NCI-H2107 (cell line): ENCODE data around the gene HACD1.
"Not testable (repeated sequence)": the region's sequence is repeated elsewhere in the genome, so short reads cannot be mapped to it uniquely, and the experiment has no call there.

Experiments
- DNase-seq: peaks from one replicate; lab custom pipeline; 2025; lab: John Stamatoyannopoulos, UW

The HACD1 gene

DNA sequence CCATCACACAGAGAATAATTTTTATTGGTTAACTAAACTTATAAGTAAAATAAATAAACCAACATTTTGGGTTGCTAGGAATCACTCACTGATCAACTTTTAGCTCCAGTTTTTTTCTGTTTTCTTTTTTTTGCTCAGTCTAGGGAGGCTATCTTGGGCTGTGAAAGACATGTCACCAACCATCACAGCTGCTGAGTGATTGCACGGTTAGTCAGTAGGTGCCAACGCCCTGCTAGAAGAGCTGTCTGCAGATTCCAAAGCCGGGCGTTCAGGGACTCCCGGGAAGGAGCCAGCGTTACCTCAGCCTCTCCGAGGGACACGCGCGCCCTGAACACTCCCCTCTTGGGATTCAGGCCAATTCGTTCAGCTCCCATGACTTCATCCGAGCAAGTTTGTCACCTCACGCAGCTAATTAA is 26.2 kb upstream of the HACD1 start:
- no peak for DNase-seq

DNA sequence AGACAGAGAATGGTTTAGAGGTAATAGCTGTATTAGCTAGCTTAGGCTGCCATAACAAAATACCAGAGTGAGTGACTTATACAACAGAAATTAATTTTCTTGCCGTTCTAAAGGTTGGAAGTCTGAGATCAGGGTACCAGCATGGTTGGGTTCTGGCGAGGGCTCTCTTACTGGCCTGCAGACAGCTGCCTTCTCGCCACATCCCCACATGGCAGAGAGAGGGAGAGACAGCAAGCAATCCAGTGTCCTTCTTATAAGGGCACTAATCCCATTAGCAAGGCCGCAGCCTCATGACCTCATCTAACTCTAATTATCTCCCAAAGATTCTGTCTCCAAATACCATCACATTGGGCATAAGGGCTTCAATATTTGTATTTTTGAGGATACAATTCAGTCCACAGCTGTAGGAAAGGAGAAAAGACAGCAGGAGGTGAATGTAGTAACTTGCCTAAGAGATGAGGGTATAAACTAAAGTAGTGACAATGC is 23.2 kb upstream of the HACD1 start:
- DNase-seq: no peak

DNA sequence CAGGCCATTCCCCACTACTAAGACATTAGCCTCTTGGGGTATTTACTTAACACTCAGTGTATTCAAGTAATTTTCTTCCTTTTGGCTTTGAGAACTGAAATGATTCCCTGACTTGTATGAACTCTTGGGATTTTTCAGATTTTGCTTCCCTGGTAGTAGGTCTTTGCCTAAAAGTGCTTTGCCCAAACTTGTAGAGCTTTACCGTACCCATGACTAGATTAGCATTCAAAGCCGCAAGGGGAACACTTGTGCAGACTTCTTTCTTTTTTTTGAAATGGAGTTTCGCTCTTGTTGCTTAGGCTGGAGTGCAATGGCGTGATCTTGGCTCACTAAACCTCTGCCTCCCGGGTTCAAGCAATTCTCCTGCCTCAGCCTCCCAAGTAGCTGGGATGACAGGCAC is 20.7 kb upstream of the HACD1 start:
- DNase-seq: no peak

DNA sequence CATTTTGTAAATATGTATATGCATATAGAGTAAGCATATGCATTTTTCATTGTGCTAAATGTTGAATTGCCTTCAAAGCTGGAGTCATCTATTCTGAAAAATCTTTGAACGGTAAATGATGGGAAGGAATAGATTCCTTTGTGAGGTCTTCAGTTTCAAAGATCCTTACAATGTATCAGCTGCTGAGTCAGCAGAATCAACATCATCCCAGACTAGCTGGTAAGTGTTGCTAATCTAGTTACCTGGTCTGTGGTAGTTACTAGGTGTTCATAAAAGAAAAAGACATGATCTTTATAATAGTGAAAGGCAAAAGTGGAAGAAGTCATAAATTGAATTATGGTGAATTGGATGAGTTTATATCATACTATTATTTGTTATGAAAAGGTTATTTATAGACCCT is 16.2 kb upstream of the HACD1 start:
- DNase-seq: no peak

DNA sequence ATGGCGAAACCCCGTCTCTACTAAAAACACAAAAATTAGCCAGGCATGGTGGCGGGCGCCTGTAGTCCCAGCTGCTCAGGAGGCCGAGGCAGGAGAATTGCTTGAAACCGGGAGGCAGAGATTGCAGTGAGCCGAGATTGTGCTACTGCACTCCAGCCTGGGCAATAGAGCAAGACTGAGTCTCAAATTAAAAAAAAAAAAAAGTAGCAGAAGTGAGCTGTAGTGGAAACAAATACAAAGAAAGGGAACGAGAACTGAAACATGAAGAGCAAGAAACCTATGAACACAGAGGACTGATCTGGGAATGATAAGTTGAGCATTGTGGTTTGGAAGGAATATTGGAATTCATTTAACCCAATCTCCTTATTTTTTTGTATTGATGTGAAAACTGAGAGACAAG is 15.4 kb upstream of the HACD1 start:
- not testable (repeated sequence) for DNase-seq

DNA sequence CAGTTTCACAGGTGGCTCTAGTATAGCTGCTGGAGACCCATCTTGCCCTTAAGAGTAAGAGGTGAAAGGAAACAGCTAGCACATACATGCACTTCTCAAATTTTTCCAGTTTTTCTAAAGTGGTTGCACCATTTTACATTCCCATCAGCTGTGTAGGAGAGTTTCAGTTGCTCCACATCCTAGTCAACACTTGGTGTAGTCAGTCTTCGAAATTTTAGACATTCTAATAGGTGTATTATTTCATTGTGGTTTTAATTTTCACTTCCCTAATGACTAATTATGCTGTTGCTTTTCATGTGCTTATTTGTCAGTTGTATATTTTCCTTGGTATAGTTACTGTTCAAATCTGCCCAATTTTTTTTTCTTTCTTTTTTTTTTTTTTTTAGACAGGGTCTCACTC is 9.5 kb upstream of the HACD1 start:
- DNase-seq: no peak

DNA sequence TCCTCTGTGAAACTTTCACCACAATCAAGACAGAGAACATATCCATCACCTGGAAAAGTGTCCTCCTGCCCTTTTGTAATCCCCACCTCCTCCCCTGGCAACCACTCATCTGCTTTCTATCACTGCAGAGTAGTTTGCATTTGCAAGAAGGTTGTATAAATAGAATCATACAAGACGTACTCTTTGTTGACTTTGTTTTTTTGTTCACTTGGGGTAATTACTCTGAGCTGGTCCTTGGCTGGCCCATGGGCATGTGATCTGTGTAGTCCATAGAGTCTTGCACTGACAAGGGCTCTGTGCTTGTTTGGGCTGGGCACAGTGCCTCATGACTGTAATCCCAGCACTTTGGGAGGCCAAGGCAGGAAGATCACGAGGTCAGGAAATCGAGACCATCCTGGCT is 7.8 kb upstream of the HACD1 start:
- DNase-seq: no peak

DNA sequence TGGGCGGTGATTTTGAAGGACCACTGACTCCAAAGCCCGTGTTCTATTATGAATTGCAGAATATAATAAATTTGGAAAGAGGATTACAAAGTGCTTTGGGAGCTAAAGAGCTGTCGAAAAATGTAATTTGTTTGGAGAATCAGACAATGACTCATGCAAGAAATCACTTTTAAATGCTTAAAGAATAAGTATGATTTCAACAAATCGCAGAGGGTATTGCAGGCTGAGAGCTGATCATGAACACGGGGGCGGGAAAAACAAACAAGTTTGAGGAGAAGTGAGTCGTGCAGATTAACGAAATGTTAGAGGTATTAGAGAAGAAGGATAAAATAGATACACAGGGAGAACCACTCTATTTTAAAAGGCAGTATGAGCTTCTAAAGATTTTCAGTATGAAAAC is 4.9 kb upstream of the HACD1 start:
- no peak for DNase-seq

DNA sequence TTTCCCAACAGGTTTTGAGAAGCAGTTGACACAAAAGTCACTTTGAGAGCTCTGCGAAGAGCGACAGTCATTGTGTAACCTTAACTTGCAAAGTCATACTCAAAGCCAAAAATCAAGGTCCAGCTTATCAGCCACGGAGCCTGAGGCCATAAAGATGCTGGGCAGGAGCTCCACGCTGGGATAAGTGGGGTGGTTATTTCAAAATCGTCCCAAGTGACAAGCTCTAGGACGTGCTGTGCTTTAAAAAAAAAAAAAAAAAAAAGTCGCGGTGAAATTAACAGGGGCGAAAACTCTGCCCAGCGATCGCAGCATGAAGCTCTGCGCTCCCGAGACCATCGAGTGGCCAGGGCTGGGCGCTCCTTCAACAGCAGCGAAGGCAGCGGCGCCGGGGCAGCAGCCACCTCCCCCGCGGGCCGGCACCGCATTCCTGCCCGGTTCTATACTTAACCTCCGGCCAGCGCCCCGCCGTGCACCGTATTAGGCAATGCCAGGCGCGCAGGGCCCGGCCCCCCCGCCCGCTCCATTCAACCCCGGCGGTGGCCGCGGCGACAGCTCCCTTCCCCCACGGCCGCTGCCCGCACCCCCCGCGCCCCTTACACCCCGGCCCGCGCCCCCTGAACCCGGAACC is 657 bp downstream of the HACD1 start:
- DNase-seq: no peak

DNA sequence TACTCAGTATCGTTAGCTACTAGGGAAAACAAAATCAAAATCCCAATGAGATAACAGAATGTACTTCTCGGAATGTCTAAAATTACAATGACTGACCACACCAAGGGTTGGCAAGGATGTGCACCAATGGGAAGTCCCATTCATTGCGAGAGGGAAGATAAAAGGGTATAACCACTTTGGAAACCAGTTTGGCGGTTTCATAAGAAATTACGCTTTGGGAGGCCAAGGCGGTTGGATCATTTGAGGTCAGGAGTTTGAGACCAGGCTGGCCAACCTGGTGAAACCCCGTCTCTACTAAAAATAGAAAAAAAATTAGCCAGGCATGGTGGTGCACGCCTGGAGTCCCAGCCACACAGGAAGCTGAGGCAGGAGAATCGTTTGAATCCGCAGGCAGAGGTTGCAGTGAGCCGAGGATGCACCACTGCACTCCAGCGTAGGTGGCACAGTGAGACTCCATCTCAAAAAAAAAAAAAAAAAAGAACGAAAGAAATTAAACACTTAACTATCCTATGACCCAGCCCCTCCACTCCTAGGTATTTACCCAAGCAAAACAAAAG is 7.6 kb downstream of the HACD1 start:
- no peak for DNase-seq

DNA sequence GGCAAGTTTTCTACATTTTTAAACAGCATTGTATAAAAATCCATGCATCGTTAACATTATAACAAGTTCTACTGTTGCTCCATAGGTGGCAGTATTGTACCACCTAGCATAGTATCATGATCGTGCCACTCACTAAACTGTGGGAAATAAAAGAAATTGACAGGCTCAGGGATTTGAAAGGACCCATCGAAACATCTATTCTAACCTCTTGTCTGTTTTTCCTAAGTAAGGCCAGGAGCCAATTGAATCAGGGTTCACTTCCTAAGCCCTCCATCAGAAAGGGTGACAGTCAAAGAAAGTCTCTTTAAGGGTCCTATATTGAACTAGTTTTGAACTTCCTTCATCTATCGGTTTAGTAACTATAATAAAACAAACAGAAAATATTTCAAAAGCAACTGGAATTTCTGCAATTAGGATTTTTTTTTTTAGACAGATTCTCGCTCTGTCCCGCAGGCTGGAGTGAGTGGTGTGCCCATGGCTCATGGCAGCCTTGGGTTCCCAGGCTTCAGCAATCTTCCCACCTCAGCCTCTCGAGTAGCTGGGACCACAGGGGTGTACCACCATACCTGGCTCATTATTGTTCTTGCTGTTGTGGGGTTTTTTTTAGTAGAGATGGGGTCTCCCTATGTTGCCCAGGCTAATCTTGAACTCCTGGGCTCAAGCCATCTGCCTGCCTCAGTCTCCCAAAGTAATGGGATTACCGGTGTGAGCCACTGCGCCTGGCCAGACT is 9.4 kb downstream of the HACD1 start:
- DNase-seq: no peak

DNA sequence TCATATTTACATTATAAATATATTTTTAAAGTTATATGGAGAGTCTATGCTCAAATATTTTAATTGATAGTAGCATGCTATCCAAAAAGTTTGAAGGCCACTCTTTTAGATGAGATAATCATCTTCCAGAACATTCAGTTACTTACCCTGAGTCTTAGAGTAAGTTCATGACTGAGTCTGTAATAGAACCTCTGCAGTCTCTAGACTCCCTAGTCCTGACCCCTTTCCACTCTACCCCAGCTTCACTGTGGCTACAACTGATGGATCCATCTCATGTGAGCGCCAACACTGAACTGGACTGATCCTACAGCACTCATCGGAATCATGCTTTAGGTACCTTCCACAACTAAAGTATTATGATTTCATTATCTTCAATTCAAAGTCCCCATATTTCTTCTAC is 10.1 kb downstream of the HACD1 start:
- no peak for DNase-seq

DNA sequence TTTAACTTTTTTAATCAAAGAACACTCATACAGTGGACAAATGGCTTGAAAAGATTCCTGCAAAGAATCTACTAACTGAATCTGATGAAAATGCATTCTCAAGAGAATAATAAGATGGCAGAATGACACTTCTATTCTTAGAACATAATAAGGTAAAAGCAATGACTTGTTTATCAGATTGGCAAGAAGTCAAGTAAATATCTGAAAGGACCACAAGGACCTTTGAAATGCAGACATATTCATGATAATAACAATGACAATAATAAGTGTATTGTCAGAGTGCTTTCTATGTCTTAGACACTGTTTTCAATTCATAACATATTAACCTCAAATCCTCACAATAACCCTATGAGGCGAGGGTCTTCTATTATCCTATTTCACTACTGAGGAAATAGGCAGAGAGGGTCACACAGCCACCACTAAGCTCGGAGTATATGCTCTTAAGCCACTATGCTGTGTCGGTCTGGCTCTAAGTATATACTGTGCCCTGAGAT is 10.6 kb downstream of the HACD1 start:
- no peak for DNase-seq

DNA sequence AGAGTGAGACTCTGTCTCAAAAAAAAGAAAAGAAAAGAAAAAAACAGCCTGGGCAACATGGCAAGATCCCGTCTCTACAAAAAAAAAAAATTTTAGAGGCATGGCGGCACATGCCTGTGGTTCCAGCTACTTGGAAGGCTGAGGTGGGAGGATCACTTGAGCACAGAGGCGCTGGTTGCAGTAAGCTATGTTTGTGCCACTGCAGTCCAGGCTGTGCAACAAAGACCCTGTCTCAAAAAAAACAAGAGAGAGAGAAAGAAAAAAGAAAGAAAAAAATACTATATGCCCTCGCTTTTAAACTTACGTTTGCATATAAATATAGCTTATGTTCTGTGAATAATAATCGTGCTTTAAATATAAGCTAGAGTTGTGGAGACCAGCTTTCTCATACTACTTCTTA is 11.2 kb downstream of the HACD1 start:
- no peak for DNase-seq

DNA sequence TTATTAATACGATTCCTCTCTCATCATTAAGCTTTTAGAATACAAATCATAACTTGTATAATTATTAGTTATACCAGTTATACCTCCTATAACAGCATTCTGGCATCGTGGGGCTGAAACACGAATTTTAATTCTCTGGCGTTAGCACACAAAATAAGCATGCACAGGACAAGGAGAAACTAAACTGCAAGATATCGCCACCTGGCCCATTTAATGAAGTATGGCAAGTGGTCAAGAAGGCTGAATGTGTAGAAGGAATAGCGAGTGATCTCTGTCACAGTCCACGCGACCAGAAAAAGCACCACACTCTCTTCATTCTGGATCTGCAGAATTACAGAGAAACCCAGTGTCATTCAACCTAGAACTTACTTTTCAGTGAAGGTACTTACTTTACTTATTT is 18.1 kb downstream of the HACD1 start:
- DNase-seq: no peak

DNA sequence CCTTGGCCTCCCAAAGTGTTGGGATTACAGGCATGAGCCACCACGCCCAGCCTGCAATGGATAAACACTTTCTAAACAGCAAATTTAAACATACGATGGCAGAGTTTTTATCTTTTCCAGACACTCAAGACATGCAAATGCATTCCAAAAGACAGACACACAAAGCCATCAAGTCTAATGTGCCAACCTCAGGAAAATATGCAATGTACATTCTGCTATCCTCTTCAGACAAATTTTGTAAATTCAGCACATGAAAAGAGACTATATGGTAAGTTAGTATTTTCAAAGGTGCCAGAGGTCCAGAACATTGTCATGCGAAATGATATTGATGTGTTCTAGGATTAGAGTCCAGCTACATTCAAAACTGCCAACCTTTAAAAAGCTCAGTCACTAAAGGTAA is 19.8 kb downstream of the HACD1 start:
- no peak for DNase-seq

DNA sequence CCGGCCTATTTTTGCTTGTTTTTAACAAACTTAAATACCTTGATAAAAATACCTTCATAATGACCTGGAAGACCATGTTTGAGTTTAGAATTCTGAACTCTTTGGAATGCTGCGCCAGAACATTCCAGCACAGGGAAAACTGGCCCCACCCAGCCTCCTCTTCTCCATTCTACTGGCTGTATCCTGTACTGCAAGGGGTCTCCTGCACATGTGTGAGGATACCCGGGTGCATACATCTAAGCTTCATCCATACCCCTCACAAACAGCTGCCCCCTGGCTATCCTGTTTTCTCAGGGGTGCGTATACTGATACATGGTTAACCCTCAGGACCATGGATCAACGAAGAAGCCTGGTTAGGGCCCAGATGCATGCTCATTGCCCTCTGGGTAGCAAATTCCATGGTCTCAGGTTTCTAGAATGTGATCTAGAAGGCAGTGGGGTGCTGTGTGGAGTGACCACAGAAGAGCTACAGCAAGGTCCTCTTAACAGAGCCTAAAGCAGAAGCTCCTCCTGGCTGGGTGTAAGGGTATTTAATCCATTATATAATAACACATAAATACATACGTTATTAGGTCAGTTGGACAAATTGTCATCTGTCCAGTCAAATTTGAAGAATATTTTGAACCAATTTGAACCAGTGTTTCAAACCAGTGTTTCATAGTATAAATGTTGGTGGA is 26.1 kb downstream of the HACD1 start:
- DNase-seq: no peak

DNA sequence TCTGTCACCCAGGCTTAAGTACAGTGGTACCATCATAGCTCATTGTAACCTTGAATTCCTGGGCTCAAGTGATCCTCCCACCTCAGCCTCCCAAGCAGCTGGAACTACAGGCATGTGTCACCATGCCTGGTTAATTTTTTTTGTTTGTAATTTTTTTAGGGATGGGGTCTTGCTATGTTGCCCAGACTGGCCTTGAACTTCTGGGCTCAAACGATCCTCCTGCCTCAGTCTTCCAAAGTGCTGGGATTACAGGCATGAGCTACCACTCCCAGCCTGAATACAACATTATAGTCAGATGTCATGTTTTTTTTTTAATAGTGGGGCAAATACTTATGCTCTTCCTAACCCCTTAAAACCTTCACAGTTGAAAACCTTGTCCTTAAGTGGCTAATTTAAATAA is 27.9 kb downstream of the HACD1 start:
- DNase-seq: not testable (repeated sequence)

DNA sequence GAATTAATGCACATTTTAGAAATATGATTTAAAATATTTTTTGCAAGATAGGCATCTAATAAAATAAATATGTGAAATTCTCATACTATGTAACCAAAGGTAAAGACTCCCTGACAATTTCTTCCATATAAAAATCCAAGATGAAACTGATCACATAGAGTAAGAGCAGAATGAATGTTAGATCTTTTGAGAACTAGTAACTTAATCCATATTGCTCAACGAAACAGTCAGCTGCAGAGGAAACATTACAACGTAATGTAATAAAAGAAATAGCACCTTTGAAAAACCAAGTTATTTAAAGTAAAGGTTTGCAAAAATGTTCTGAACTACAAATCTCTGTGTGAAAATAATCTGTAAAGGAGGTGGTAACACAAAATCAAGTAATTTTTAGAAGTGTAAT is 28.8 kb downstream of the HACD1 start:
- no peak for DNase-seq

DNA sequence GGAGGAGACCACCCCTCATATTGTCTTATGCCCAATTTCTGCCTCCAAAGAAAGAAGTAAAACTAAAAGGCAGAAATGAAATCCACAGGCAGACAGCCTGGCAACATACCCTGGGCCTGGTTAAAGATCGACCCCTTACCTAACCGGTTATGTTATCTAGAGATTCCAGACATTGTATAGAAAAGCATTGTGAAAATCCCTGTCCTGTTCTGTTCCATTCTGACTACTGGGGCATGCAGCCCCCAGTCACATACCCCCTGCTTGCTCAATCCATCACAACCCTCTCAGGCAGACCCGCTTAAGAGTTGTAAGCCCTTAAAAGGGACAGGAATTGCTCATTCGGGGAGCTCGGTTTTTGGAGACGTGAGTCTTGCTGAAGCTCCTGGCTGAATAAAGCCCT is 29.9 kb downstream of the HACD1 start:
- not testable (repeated sequence) for DNase-seq

DNA sequence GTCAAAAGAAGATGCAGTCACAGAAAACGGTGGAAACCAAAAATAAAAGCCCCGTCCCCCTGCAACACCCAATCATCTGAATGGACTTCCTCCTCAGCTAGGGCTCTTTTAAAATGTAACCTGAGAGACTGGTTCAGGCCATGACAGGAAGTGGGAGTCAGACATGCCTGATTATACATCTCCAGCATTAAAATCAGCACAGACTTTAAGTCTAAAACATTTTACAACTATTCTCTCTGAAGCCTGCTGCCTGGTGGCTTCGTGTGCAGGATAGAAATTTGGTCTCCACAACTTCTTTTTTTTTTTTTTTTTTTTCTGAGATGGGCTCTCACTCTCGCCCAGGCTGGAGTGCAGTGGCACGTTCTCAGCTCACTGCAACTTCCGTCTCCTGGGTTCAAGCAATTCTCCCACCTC is 30.3 kb downstream of the HACD1 start:
- DNase-seq: no peak

DNA sequence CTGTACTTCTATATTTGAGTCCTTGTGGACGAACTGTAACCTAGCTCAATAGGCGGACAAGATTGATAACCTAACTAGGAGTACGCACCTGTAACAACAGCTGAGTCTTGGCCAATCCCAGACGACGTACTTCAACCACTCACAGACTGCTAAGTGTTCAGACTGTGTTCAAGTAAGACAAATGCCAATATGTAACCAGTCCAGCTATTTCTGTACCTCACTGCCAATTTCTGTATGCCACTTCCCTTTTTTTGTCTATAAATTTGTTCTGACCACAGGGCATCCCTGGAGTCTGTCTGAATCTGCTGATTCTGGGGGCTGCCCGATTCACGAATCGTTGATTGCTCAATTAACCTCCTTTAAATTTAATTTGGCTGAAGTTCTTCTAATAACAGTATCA is 32.2 kb downstream of the HACD1 start:
- DNase-seq: no peak

DNA sequence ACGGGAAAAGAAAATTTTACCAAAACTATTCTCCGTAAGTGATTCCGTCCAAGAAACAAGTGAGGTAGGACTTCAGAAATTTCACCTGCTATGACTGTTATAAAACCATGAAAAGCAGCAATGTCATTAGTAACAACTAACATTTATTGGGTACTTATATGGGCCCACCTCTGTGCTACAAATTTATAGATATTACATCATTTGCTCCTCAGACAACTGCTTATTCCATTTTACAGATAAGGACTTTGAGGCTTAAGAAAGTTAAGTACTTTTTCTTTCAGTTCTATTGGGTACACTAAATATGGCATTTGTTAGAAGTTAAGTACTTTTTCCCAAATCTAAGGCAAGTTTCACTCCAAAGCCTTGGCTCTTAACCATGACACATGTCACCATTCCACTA is 36.3 kb downstream of the HACD1 start:
- no peak for DNase-seq
